GM12891 (cell line): Measurements from ENCODE around the gene NUCKS1.

Experiments
- POLR2AphosphoS5 ChIP-seq: IDR thresholded peaks from 2 replicates; pipeline ENCODE4 v1.6.1; 2011; ENCODE audit warnings: low read depth, low read length, control low read depth
- TAF1 ChIP-seq: IDR thresholded peaks from 2 replicates; pipeline ENCODE4 v1.6.1; 2011; ENCODE audit warnings: low read depth, low read length, control low read depth

GRCh38 chr1:205667909-205668643, 81.9 kb downstream of the NUCKS1 start:
- TF ChIP-seq POLR2AphosphoS5 (no peak), TAF1 (no peak)
